Measurements from ENCODE around the gene C20orf96.

C20orf96 gene

DNA sequence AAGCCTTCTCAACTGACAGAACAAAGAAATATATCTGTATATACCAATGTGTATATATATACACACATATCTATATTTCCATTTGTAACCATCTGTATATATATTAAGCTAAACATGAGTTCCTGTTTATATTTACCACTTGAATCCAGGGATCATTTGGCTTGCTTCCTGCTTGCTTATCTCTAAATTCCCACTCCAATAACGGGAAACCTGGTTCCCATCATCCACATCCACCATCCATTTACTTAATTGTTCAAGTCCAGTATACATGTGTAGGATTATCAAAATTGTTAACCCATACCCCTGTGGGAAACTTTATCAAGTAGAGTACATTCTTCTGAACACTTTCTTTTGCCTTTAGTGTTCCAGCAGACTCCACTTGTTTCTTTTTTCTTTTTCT lies 22.3 kb upstream of the C20orf96 start:
- DNase-seq (ENCODE audit: low read depth in 3 of 3, low spot score in 1 of 3) = no peak

GRCh38 chr20:312067-312466 lies 21.5 kb upstream of the C20orf96 start:
- DNase-seq (ENCODE audit: low read depth in 3 of 3, low spot score in 1 of 3) = no peak

GRCh38 chr20:311609-312008 lies 21.1 kb upstream of the C20orf96 start:
- no peak for DNase-seq (ENCODE audit: low read depth in 3 of 3, low spot score in 1 of 3)

DNA sequence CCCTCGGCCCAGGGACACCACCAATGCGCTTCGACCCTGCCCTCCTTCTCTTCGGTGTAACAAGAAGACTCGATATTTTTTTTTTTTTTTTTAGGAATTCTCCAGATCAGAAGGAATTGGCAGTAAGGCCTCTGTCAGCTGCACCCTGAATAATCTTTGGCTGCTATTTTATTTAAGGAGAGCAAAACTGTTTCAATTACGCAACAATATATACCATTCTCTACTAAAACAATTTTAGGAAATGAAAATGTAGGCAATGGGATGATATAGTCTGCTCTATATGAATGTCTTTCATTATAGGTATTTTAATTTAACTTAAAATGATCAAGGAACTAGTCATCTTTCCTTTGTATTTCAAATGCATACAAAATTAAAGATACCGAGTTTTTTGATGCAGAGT lies 20.1 kb upstream of the C20orf96 start:
- DNase-seq (ENCODE audit: low read depth in 3 of 3, low spot score in 1 of 3) = no peak

GRCh38 chr20:309841-310644 lies 19.5 kb upstream of the C20orf96 start:
- peak in 1 of 3 donors; percentile 70 for DNase-seq (ENCODE audit: low read depth in 3 of 3, low spot score in 1 of 3)

DNA sequence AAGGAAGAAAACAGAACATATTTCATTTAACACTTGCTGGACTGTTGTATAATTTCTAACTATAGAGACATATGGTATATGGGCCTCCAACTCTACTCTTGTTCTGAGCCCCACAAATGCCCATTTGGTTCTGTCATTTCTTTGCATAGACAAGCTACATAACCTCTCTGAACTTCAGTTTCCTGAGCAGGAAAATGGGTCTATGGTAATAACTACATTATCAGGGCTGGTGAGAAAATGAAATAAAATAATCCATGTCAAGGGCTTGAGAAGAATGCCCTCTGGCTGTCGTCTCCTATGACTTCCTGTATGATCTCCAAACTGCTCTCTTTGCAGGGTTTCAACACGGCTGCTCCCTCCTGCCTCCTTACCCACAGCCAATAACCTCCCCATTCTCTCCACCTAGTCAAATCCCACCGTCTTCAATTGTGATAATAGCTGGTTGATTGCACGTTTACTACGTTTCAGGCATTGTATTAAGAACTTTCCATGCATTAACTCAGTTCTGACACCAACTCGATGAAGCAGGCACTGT lies 18.8 kb upstream of the C20orf96 start:
- DNase-seq (ENCODE audit: low read depth in 3 of 3, low spot score in 1 of 3) = no peak

DNA sequence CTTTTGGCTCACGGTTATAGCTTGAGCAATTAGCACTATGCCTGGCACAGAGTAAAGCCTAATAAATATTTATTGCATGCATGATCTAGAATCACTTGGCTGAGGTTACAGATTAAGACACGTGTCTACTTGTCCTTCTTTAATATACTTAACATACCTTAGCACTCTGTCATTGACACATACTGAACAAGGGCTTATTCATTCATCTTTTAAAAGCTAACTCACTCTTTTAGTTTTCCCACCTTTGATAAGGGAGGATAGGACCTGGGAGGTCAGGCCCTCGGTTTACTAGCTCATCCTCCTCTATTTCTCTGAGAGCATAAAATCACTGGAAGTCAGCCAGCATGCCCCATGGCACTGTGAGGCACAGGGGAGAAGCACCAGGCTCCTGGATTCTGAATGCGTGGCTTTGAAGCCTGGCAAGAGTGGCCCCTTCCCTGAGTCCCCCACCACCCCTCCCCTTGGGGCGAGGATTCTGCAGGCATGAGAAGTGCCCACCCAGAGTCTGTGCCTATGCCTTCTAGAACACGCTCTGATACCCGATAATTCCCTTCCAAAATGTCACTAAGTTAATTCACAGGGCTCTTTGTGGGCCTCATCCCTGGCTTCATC lies 18.0 kb upstream of the C20orf96 start:
- DNase-seq (ENCODE audit: low read depth in 3 of 3, low spot score in 1 of 3) = no peak

GRCh38 chr20:305745-306144 lies 15.2 kb upstream of the C20orf96 start:
- DNase-seq (ENCODE audit: low read depth in 3 of 3, low spot score in 1 of 3) = no peak

DNA sequence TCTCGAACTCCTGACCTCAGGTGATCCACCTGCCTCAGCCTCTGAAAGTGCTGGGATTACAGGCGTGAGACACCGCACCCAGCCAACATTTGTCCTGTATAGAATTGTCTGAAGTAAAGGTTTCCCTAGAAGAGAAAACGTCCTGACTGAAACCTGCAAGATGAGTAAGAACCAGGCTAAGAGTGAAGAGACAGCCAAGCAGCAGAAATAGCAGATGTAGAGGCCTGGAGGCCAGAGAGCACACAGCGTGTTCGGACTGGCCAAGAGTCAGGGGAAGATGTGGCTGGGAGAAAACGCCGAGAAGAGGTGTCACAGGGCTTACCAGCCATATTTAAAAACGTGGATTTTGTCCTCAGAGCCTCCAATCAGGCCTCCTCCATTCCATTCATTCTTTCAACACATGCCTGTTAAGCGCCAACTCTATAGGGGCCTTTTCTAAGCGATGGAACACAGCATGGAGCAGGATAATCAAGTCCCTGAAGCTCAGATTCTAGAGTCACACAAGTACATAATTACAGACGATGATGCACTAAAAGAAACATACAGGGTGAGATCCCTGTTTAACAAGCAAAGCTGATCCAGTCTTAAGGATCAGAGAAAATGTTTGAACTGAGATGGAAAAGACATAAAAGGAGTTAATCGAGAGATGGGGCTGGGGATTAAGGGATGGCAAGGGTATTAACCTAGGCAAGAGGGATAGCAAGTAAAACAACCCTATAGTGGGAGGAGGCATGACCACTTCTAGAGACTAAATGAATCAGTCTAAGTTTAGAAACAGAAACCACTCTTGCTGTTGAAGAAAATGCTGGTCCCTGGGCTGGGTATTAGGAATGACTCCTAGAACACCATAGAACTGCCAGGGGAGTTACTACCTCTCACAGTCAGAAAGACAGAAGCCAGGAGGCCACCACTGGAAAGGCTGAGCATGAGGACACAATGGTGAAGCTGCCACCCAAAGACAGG lies 11.6 kb upstream of the C20orf96 start:
- DNase-seq (ENCODE audit: low read depth in 3 of 3, low spot score in 1 of 3) = no peak

- no peak for DNase-seq (ENCODE audit: low read depth in 3 of 3, low spot score in 1 of 3)
These were observed 9.9 kb upstream of the C20orf96 start for GRCh38 chr20:300345-300990.

DNA sequence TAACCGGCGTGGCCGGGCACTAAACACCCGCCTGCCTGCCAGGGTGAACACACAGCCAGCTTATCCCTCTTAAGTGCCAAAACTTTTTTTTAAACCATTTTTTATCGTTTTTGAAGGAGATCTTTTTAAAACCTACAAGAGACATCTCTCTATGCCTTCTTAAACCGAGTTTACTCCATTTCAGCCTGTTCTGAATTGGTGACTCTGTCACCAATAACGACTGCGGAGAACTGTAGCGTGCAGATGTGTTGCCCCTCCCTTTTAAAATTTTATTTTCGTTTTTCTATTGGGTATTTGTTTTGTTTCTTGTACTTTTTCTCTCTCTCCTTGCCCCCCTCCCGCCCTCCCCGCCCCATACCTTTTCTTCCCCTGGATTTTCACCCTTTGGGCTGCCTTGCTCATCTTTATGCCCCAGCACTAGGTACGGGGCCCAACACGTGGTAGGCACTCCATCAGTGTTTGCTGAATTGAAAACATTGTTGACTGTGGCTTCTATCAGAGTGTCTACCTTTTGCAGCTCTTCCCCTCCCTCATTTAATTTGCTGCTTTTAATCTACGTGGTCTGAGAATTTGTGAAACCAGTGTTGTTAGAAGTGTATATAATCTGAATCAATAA lies 8.3 kb upstream of the C20orf96 start:
- DNase-seq (ENCODE audit: low read depth in 3 of 3, low spot score in 1 of 3) = no peak

DNA sequence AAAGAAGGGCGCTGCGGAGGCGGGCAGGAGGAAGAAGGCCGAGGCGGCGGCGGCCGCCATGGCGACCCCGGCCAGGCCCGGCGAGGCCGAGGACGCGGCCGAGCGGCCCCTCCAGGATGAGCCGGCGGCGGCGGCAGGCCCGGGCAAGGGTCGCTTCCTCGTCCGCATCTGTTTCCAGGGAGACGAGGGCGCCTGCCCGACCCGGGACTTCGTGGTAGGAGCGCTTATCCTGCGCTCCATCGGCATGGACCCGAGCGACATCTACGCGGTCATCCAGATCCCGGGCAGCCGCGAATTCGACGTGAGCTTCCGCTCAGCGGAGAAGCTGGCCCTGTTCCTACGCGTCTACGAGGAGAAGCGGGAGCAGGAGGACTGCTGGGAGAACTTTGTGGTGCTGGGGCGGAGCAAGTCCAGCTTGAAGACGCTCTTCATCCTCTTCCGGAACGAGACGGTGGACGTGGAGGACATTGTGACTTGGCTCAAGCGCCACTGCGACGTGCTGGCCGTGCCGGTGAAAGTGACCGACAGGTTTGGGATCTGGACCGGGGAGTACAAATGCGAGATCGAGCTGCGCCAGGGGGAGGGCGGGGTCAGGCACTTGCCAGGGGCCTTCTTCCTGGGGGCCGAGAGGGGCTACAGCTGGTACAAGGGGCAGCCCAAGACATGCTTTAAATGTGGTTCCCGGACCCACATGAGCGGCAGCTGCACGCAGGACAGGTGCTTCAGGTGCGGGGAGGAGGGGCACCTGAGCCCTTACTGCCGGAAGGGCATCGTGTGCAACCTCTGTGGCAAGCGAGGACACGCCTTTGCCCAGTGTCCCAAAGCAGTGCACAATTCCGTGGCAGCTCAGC lies 7.6 kb upstream of the C20orf96 start:
- DNase-seq (ENCODE audit: low read depth in 3 of 3, low spot score in 1 of 3) = peak in 1 of 3 donors; percentile 18

DNA sequence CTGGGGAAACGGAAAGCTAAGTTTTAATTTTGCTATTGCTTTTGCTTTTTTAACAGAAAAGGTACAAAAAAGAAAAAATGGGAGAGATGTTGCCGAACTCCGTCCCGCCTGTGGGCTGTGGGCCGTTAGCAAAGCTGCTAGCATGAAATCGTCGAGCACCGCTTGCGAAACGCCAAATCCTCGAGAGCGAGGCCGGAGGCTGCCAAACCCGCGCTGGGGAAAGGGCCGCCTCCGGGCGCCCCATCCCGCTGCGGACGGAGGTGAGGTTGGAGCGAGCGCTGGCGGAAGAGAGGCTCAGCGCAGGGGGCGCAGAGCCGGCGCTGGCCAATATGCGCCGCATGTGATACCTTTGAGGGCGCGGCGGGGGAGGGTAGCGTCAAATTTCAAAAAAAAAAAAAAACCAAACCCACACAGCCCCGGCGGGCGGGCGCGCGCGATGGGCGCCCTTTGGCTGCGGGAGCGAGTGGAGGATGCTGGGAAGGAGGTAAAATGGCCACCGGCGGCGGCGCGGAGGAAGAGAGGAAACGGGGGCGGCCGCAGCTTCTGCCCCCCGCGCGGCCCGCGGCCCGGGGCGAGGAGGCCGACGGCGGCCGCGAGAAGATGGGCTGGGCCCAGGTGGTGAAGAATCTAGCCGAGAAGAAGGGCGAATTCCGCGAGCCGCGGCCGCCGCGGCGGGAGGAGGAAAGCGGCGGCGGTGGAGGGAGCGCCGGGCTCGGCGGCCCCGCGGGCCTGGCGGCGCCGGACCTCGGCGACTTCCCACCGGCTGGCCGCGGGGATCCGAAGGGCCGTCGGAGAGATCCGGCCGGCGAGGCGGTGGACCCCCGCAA lies 6.8 kb upstream of the C20orf96 start, which contains the start of gene ZCCHC3:
TSS of gene ZCCHC3 (plus strand) at position 473 of the 827 bp plus-strand sequence. CDS start at position 490, 17 bp downstream.
- peak; percentile 48 to 68 (median 64) for DNase-seq (ENCODE audit: low read depth in 3 of 3, low spot score in 1 of 3)

DNA sequence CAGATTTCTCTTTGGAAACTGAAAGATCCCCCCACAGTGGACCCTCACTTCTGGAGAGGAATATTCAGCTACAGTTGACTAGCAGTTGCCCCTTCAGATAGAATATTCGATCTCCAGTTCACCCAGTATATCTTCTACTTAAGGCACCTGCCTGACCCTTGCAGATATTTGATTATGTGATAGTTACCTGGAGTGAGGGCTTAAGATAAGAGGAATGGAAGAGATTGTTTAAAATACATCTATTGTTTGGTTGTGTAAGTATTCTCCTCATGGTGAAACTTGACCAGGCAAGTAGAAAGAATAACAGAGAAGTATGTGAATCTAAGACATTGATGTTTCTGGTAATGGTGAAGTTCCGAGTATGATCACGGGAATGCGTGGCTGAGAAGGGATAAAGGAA lies 5.3 kb upstream of the C20orf96 start:
- DNase-seq (ENCODE audit: low read depth in 3 of 3, low spot score in 1 of 3) = no peak

- no peak for DNase-seq (ENCODE audit: low read depth in 3 of 3, low spot score in 1 of 3)
These were observed 4.1 kb upstream of the C20orf96 start for GRCh38 chr20:294602-295001.

- no peak for DNase-seq (ENCODE audit: low read depth in 3 of 3, low spot score in 1 of 3)
These were observed 862 bp downstream of the C20orf96 start for GRCh38 chr20:289693-290083.

- DNase-seq (ENCODE audit: low read depth in 3 of 3, low spot score in 1 of 3) = no peak
These were observed 1.4 kb downstream of the C20orf96 start for GRCh38 chr20:288956-289692.

DNA sequence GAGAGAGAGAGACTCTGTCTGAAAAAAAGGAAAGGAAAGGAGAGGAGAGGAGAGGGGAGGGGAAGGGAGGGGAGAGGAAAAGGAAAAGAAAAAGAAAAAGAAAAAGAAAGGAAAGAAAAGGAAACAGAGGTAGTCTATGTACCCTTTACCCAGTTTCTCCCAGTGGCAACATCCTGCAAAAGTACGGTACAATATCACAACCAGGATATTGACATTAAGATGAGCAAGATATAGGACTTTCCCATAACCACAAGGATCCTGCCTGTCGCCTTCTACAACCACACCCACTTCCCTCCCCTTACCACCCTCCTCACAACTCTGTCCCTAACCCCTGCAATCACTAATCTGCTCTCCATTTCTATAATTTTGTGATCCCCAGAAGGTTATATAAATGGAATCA lies 4.0 kb downstream of the C20orf96 start:
- no peak for DNase-seq (ENCODE audit: low read depth in 3 of 3, low spot score in 1 of 3)

Measured in stimulated activated CD4-positive, alpha-beta T cell treated with anti-CD3 and anti-CD28 coated beads, TNF-alpha, amount 100 ng/mL, for 1 hour (primary cell).